CD4-positive, alpha-beta T cell (primary cell): ENCODE data around the gene SMARCB1. TPM values are rescaled to one million over a fixed set of nuclear protein-coding genes. Genes with fewer than 3 reads are reported as not detected.

Source experiments
- ATAC-seq: fragments of 200-7000 bp; cut with Tn5 transposase; one replicate; pipeline ENCODE4 v1.10.0; 2022; ENCODE audit warnings: mild to moderate bottlenecking; ENCODE audit not compliant: poor library complexity
- CTCF ChIA-PET: fragments of 350-600 bp; sonication (Branson Sonifier 250); formaldehyde crosslinking; loops from one replicate; lab custom pipeline; 2021; ENCODE audit warnings: antibody characterized with exemption, inconsistent platforms; lab: Charles Lee
- POLR2A ChIA-PET: fragments of 350-600 bp; sonication (Branson Sonifier 250); formaldehyde crosslinking; loops from one replicate; lab custom pipeline; 2021; ENCODE audit warnings: antibody characterized with exemption, inconsistent platforms; lab: Charles Lee
- DNase-seq, 14 experiments: peaks; one replicate each; pipeline ENCODE4 v3.0.0-alpha.2; 2013 to 2020; ENCODE audit warnings: mixed read lengths in 2 of 14
- H3K27ac ChIP-seq, 2 donors: one replicate each; pipeline versions ENCODE4 v1.5.1 to v1.7.0; 2013; ENCODE audit warnings: low read length in 2 of 2, low read depth in 1 of 2, mild to moderate bottlenecking in 1 of 2
- H3K27me3 ChIP-seq, 2 experiments: 1 replicate in 1 of 2; 2 replicates in 1 of 2; pipeline versions ENCODE4 v1.6.1 to v1.7.0; 2013; ENCODE audit warnings: low read length in 2 of 2, control low read depth in 1 of 2, mild to moderate bottlenecking in 1 of 2, moderate library complexity in 1 of 2; ENCODE audit not compliant: insufficient read depth in 2 of 2, control insufficient read depth in 1 of 2
- H3K36me3 ChIP-seq: one replicate; pipeline ENCODE4 v1.6.1; 2013; ENCODE audit warnings: low read length, control low read depth; ENCODE audit not compliant: insufficient read depth
- H3K4me1 ChIP-seq: one replicate; pipeline ENCODE4 v1.6.1; 2013; ENCODE audit warnings: low read length, control low read depth; ENCODE audit not compliant: insufficient read depth
- H3K4me3 ChIP-seq: one replicate; pipeline ENCODE4 v1.5.1; 2013; ENCODE audit warnings: mild to moderate bottlenecking, low read length, moderate library complexity
- H3K9me3 ChIP-seq, 2 experiments: 1 replicate in 1 of 2; 2 replicates in 1 of 2; pipeline versions ENCODE4 v1.6.1 to v1.7.0; 2013; ENCODE audit warnings: low read length in 2 of 2, mild to moderate bottlenecking in 2 of 2, control low read depth in 1 of 2, moderate library complexity in 1 of 2; ENCODE audit not compliant: control insufficient read depth in 1 of 2, insufficient read depth in 1 of 2
- H3K27ac Mint-ChIP-seq: one replicate; pipeline ENCODE4 v1.8.0; 2020; ENCODE audit warnings: mixed read lengths
- H3K27me3 Mint-ChIP-seq: one replicate; pipeline ENCODE4 v1.8.0; 2021; ENCODE audit warnings: mixed read lengths
- H3K36me3 Mint-ChIP-seq: one replicate; pipeline ENCODE4 v1.8.0; 2021; ENCODE audit warnings: low read depth, mixed read lengths
- H3K4me1 Mint-ChIP-seq: one replicate; pipeline ENCODE4 v1.8.0; 2021; ENCODE audit warnings: low read depth, mixed read lengths
- H3K4me3 Mint-ChIP-seq: one replicate; pipeline ENCODE4 v1.8.0; 2020; ENCODE audit warnings: mild to moderate bottlenecking, mixed read lengths
- H3K9me3 Mint-ChIP-seq: one replicate; pipeline ENCODE4 v1.8.0; 2020; ENCODE audit warnings: mixed read lengths
- intact Hi-C, 2 experiments: fragments of 100-400 bp; cut with DNase I in 1 of 2; cut with micrococcal nuclease in 1 of 2; formaldehyde crosslinking; loops; one replicate each; pipeline versions ENCODE4 v1.15.1 to v1.9.0; 2023 to 2025; cut with DNase I, micrococcal nuclease
- total RNA-seq, 174 experiments: library from RNA in 2 of 174; stranded (reverse) in 2 of 174; gene quantifications; one replicate each; pipeline ENCODE4 v1.2.3 and lab custom pipeline; 2021 to 2026
- TF ChIP-seq, protein P1 (sequence below): fragments of 200-600 bp; IDR thresholded peaks from one replicate; pipeline ENCODE4 v1.8.0; 2022; ENCODE audit warnings: antibody characterized with exemption, mild to moderate bottlenecking

The SMARCB1 gene
- total RNA-seq, 2 experiments from 2014 or later, result 40.3 to 41.7 TPM

DNA sequence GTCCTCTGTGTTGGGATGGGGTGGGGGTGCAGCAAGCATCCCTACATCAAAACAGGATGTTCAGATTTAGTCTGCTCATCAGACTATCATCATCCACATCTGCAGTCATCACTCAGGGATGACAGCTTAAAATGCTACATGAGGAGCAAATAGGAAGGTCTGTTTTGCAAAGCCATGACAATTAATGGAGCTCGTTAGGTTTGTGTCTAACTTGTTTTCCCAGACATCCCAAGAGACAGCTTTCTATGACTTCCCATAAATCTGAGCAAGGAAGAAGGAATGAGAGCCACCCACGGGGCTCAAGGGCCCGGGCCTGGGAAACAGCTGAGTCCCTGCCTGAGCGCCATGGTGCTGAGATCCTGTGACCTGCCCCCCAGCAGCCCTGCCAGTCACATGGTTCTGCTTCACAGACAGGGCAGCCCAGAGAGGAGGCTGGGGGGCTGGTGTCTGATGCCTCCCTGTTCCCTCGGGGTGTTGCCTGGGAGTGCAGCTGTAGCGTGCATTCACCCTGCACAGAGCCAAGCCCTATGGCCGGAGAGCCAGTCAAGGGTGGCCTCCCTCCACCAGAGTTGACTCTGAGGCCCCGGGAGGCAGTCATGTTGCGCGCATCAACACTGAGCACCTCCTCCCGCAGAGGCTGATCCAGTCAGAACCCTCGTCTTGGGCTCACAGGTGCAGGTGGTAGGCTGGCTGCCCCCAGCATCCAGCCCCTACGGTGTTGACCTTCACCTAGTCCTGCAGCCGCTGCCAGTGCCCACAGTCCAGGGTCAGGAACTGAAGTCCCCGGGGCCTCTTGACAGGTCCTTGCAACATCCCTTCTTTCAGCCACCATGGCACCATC is 40.0 kb downstream of the SMARCB1 start:
- TF ChIP-seq, protein P1, sequence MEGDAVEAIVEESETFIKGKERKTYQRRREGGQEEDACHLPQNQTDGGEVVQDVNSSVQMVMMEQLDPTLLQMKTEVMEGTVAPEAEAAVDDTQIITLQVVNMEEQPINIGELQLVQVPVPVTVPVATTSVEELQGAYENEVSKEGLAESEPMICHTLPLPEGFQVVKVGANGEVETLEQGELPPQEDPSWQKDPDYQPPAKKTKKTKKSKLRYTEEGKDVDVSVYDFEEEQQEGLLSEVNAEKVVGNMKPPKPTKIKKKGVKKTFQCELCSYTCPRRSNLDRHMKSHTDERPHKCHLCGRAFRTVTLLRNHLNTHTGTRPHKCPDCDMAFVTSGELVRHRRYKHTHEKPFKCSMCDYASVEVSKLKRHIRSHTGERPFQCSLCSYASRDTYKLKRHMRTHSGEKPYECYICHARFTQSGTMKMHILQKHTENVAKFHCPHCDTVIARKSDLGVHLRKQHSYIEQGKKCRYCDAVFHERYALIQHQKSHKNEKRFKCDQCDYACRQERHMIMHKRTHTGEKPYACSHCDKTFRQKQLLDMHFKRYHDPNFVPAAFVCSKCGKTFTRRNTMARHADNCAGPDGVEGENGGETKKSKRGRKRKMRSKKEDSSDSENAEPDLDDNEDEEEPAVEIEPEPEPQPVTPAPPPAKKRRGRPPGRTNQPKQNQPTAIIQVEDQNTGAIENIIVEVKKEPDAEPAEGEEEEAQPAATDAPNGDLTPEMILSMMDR, result no peak
- CTCF ChIA-PET, result no interaction called here
- no peaks in the 10 kb centered on the region for H3K4me1 ChIP-seq
- intact Hi-C loops, result no loop called here
- H3K4me3 Mint-ChIP-seq, result no peak overlapping the region
- no peak for ATAC-seq
- H3K27me3 Mint-ChIP-seq, result no peaks in the 10 kb centered on the region
- no peak overlapping the region for H3K27ac ChIP-seq
- H3K27me3 ChIP-seq, result no peaks in the 10 kb centered on the region
- no peaks in the 10 kb centered on the region for H3K9me3 ChIP-seq
- H3K4me1 Mint-ChIP-seq, result no peaks in the 10 kb centered on the region
- POLR2A ChIA-PET, result no interaction called here
- peaks cover 77% of the 10 kb centered on the region for H3K36me3 Mint-ChIP-seq
- H3K27ac Mint-ChIP-seq, result no peak overlapping the region
- no peaks in the 10 kb centered on the region for H3K9me3 Mint-ChIP-seq
- peaks cover 74% of the 10 kb centered on the region for H3K36me3 ChIP-seq
- no peak overlapping the region for H3K4me3 ChIP-seq
- no peak for DNase-seq

DNA sequence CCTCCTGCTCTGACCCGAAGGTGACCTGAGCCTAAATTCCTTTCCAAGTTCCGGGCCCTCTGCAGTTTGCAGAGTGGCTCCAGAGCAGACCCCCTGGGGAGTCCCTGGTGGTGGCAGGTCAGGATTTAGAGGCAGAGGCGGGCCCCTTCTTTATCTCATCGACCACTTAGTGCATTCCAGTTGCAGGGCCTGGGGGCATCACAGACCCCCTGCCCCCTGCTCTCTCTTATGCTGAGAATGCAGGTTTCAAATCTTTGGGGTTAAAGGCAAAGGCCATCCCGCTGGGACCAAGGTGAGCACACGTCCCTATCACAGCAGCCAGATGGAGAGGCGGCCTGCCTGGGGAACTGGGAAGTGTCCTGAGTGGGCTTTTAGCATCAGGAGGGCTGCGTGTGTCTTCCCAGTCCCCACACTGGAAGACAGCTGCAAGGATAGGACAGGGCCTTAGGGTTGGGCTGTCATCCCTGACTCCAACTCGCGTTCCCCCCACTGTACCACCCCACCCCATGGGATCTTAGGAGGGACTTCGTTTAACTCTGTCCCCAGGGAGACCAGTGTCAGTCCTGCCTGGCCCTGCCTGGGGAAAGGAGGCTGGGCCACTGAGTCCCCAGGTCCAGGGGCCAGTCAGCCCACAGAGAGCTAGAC is 40.7 kb downstream of the SMARCB1 start:
- Mint-ChIP-seq H3K36me3 (peaks cover 69% of the 10 kb centered on the region), H3K27ac (no peak overlapping the region), H3K4me3 (no peak overlapping the region), H3K9me3 (no peaks in the 10 kb centered on the region), H3K4me1 (no peaks in the 10 kb centered on the region), H3K27me3 (no peaks in the 10 kb centered on the region)
- ATAC-seq, result no peak
- TF ChIP-seq, protein P1, result no peak
- peaks cover 73% of the 10 kb centered on the region for H3K36me3 ChIP-seq
- POLR2A ChIA-PET, result no interaction called here
- H3K4me1 ChIP-seq, result no peaks in the 10 kb centered on the region
- no peaks in the 10 kb centered on the region for H3K27me3 ChIP-seq
- H3K27ac ChIP-seq, result no peak overlapping the region
- H3K4me3 ChIP-seq, result no peak overlapping the region
- intact Hi-C loops, result no loop called here
- DNase-seq, result no peak
- CTCF ChIA-PET, result no interaction called here
- no peaks in the 10 kb centered on the region for H3K9me3 ChIP-seq

DNA sequence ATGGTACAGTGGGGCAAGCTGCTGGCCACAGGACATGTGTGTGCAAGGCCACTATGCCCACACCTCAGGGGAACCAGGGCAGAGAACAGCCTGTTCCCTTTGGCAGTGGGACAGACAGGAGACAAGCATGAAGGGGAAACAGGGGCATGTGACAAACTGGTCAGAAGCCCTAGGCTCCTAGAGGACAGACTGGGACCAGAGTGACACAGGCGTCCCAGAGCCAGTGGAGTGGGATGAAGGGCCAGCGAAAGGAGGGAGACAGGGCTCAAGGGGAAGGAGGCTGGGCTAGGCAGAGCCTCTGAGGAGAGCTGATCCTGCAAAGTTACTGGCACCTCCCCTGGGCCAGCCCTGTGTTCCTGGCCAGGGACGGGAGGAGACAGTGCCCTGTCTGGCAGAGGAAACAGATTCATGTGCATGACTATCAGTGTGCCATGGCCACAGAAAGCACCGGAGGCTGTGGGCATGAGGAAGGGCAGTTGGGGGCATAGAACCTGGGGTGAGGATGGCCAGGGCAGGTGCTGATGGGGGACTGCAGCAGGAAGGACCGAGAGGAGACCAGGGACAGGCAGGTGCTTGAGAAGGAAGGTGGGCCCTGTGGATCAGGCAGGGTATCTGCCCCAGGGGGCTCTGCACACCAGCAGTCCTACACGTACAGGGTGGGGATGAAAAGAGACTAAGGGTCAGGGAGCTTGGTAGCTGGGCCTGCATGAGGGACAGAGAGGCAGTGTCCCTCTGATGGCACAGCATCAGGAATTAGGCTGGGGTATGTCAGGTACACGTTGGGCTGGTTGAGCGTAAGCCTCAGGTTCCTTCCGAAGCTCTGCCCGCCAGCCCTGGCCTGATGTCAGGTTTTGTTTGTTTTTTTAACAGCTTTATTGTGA is 42.3 kb downstream of the SMARCB1 start:
- Mint-ChIP-seq H3K27me3 (no peaks in the 10 kb centered on the region), H3K4me1 (no peaks in the 10 kb centered on the region), H3K36me3 (peaks cover 54% of the 10 kb centered on the region), H3K27ac (no peak overlapping the region), H3K4me3 (no peak overlapping the region), H3K9me3 (no peaks in the 10 kb centered on the region)
- TF ChIP-seq, protein P1, result no peak
- Histone ChIP-seq H3K27ac (no peak overlapping the region), H3K4me1 (no peaks in the 10 kb centered on the region), H3K27me3 (no peaks in the 10 kb centered on the region), H3K9me3 (no peaks in the 10 kb centered on the region), H3K4me3 (no peak overlapping the region), H3K36me3 (peaks cover 70% of the 10 kb centered on the region)
- intact Hi-C loops, result no loop called here
- ATAC-seq (no peak), DNase-seq (no peak)
- ChIA-PET POLR2A (no interaction called here), CTCF (interaction anchor here (1.5 kb wide), 1 partner anchor 21 kb away, joined by 4 read pairs; no protein-coding TSS in a partner anchor)
